HG02981 (cell line): ENCODE measurements around the gene KIAA0825.

Source experiments
- ATAC-seq: cut with Tn5 transposase; IDR thresholded peaks from one replicate; pipeline ENCODE4 v1.9.1; 2021; ENCODE audit warnings: mild to moderate bottlenecking, moderate library complexity; ENCODE audit not compliant: unreplicated experiment

Gene KIAA0825

GRCh38 chr5:94260096-94260495, 358.3 kb downstream of the KIAA0825 start:
- no peak for ATAC-seq

GRCh38 chr5:94254214-94254613, 364.2 kb downstream of the KIAA0825 start:
- ATAC-seq, result no peak

- no peak for ATAC-seq
Measured at GRCh38 chr5:94250985-94251384, 367.4 kb downstream of the KIAA0825 start.

- ATAC-seq, result no peak
Measured at GRCh38 chr5:94249430-94249829, 369.0 kb downstream of the KIAA0825 start.

- no peak for ATAC-seq
Measured at GRCh38 chr5:94248175-94248875, 370.1 kb downstream of the KIAA0825 start.

- ATAC-seq, result no peak
Measured at GRCh38 chr5:94245608-94246007, 372.8 kb downstream of the KIAA0825 start.

GRCh38 chr5:94244921-94245320, 373.5 kb downstream of the KIAA0825 start:
- ATAC-seq, result no peak

GRCh38 chr5:94243612-94244011, 374.8 kb downstream of the KIAA0825 start:
- no peak for ATAC-seq

- ATAC-seq, result no peak
Measured at GRCh38 chr5:94240993-94241651, 377.3 kb downstream of the KIAA0825 start.

GRCh38 chr5:94240596-94240992, 377.8 kb downstream of the KIAA0825 start:
- no peak for ATAC-seq

- ATAC-seq, result no peak
Measured at GRCh38 chr5:94240134-94240533, 378.3 kb downstream of the KIAA0825 start.

- ATAC-seq, result no peak
Measured at GRCh38 chr5:94239266-94239665, 379.1 kb downstream of the KIAA0825 start.

GRCh38 chr5:94234987-94235386, 383.4 kb downstream of the KIAA0825 start:
- no peak for ATAC-seq

GRCh38 chr5:94228791-94229190, 389.6 kb downstream of the KIAA0825 start:
- ATAC-seq, result no peak

- ATAC-seq, result no peak
Measured at GRCh38 chr5:94223235-94223634, 395.2 kb downstream of the KIAA0825 start.

GRCh38 chr5:94218374-94218773, 400.0 kb downstream of the KIAA0825 start:
- no peak for ATAC-seq

- no peak for ATAC-seq
Measured at GRCh38 chr5:94217745-94218144, 400.7 kb downstream of the KIAA0825 start.

GRCh38 chr5:94217216-94217615, 401.2 kb downstream of the KIAA0825 start:
- ATAC-seq, result no peak

- no peak for ATAC-seq
Measured at GRCh38 chr5:94212476-94212875, 405.9 kb downstream of the KIAA0825 start.

GRCh38 chr5:94209774-94210355, 408.5 kb downstream of the KIAA0825 start:
- ATAC-seq, result no peak

GRCh38 chr5:94209272-94209671, 409.1 kb downstream of the KIAA0825 start:
- no peak for ATAC-seq

GRCh38 chr5:94199566-94199965, 418.8 kb downstream of the KIAA0825 start:
- no peak for ATAC-seq
